GM18907 (cell line): ENCODE results near the gene NAP1L4.
"Not testable (repeated sequence)": the region's sequence is repeated elsewhere in the genome, so short reads cannot be mapped to it uniquely, and the experiment has no call there.

Source experiments
- ATAC-seq: cut with Tn5 transposase; IDR thresholded peaks from one replicate; pipeline ENCODE4 v1.9.1; 2021; ENCODE audit warnings: mild to moderate bottlenecking, moderate library complexity; ENCODE audit not compliant: unreplicated experiment

The NAP1L4 gene

DNA sequence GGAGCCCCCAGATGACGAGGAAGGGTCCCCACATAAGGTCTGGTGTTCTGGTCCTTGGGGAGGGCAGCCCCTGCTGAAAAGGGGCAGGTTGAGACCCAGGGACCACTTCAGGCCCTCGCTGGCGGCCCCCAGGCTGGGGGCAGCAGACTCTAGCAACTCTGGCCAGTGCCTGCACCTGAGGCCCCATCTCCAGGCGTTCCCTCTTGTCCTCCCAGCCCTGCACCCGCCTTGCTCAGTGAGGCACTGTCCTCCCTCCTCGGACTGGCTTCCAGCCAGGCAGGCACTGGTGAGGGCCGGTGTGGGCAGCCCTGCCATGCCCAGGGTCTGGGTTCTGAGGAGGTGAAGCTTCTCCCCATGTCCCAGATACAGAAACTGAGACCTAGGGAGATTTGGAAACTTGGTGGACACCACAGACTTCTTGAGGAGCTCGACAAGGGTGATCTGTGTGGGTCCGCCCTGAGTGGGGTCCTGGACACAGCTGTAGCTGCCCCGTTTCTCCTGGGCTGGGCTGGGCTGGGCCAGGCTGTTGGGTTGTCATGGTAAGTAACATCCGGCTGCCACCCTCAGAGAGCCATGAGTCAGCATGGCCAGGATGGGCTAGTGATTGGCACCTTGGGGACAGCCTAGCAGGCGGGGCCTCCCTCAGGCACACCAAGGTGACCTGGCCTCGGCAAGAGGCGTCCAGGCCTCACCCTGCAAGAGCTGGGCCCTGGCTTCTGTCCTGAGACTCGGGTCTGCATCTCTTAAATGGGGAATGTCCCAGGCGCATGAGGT lies 51.8 kb downstream of the NAP1L4 start:
- no peak for ATAC-seq

GRCh38 chr11:2938458-2939418 lies 53.4 kb downstream of the NAP1L4 start:
- not testable (repeated sequence) for ATAC-seq

DNA sequence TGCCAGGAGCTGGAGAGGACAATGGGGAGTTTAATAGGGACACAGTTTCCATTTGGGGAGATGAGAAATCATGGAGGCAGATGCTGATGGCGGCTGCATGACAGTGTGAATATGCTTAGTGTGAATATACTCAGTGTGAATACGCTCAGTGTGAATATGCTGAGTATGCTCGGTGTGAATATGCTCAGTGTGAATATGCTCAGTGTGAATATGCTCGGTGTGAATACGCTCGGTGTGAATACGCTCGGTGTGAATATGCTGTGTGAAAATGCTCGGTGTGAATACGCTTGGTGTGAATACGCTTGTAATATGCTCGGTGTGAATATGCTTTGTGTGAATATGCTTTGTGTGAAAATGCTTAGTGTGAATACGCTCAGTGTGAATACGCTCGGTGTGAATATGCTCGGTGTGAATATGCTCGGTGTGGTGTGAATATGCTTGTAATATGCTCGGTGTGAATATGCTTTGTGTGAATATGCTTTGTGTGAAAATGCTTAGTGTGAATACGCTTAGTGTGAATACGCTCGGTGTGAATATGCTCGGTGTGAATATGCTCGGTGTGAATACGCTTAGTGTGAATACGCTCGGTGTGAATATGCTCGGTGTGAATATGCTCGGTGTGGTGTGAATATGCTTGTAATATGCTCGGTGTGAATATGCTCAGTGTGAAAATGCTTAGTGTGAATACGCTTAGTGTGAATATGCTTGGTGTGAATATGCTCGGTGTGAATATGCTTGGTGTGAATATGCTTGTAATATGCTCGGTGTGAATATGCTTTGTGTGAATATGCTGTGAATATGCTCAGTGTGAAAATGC lies 54.3 kb downstream of the NAP1L4 start:
- not testable (repeated sequence) for ATAC-seq

DNA sequence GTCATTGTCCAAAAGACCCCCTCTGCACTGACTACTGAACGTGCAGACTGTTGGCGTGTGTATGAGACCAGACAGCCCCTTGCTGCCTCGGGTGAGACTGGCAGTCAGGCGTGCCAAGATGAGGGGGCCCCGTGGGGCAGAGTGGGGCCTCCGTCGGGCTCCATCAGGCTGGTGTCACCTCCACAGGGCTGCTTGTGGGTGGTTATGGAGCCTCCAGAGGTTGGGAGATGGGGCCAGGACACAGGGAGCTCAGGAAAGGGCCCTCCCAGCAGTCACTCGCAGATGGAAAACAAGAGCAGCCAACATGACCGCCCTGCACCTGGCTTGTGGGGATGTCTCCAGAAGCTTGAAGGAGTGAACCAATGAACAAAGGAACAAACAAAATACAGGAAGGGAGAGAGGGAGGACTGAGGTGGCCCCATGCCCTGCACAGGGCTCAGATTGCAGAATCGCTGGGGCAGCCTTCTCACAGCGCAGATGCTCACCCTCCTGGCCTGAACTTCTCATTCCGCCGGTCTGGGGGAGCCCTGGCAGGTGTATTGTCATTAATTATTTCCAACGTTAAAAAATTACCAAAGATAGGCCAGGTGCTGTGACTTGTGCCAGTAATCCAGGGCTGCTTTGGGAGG lies 57.4 kb downstream of the NAP1L4 start:
- no peak for ATAC-seq

DNA sequence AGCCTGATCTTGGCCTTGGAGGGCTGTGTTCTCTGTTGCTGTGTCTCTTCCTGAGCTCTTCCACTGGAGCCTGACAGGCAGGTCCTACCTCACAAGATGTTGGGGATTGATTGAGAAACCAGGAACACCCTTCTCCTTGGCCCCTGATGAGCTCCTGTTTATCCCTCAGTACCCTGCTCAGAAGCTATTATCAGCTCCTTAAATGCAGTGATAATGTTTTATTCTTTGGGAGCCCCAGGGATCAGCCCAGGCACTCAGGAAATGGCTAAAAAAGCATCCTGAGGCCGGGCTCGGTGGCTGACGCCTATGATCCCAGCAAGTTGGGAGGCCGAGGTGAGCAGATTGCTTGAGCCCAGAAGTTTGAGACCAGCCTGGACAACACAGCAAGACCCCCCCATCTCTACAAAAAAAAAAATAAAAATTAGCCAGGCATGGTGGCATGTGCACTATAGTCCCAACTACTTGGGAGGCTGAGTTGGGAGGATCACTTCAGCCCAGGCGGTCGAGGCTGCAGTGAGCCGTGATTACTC lies 58.0 kb downstream of the NAP1L4 start:
- ATAC-seq, result no peak

DNA sequence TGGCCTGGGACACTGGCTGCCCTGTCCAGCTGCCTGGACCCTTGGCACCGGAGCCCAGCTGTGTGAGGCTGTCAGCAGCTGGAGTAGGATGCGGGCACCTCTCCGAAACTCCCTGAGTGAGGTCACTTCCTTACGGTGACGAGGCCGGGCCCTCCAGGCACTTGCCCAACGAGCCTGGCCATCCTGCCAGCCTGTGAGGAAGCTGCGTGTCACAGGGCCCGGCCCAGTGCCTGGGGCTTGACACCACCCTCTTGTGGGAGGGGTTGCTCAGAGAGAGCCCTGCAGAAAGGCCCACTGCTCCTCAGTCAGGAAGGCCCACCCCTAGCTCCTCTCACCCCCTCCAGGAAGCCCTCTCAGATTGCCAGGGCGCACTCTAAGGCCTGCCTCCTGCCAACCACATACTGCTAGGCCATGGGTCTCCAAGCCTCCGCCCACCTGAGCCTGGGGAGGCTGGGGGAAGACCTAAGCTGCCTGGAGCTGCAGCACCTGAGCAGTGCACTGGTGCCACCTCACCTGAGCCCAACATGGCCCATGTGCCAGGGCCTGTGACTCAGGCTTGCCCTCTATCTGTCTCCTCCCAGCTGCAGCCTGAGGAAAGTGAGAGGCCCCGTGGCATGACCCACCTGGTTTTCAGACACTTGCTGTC lies 58.6 kb downstream of the NAP1L4 start:
- ATAC-seq, result peak; percentile 59

DNA sequence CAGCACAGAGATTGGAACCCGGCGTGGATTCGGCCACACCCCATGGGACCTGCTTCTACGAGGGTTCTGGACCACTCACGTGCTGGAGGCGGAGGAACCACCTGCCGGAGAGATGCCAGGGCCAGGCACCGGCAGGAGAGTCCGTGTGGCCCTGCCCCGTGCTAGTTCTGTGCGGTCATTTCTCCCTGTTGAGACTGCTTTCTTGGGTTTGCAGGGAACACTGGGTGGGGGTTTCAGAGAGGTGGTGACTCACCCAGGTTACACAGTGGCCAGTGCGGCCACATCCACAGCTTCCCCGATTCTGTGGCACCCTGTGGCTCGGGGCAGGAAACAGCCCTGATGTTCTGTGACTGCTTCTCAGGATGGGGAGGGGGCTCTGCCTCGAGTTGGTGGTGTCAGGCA lies 59.3 kb downstream of the NAP1L4 start:
- ATAC-seq, result no peak

- ATAC-seq, result no peak
Measured at GRCh38 chr11:2931771-2932738, 60.1 kb downstream of the NAP1L4 start.

DNA sequence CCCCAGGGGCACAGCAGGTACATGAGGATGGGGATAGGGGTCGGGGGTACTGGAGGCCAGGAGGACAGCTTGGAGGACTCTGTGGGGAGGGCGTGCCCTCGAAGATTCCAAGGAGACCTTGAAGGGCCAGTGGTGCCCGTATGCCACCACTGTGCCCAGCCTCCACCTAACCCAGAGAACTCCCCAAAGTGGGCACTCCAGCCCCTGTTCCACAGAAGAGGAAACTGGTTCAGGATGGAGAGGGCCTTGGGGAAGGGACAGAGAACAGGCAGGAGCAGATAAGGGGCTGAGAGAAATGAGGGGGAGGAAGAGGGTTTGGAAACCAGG lies 60.7 kb downstream of the NAP1L4 start:
- ATAC-seq, result no peak

GRCh38 chr11:2930704-2931419 lies 61.3 kb downstream of the NAP1L4 start:
- no peak for ATAC-seq

GRCh38 chr11:2929950-2930703 lies 62.0 kb downstream of the NAP1L4 start:
- ATAC-seq, result no peak

GRCh38 chr11:2929531-2929949 lies 62.6 kb downstream of the NAP1L4 start:
- ATAC-seq, result no peak

DNA sequence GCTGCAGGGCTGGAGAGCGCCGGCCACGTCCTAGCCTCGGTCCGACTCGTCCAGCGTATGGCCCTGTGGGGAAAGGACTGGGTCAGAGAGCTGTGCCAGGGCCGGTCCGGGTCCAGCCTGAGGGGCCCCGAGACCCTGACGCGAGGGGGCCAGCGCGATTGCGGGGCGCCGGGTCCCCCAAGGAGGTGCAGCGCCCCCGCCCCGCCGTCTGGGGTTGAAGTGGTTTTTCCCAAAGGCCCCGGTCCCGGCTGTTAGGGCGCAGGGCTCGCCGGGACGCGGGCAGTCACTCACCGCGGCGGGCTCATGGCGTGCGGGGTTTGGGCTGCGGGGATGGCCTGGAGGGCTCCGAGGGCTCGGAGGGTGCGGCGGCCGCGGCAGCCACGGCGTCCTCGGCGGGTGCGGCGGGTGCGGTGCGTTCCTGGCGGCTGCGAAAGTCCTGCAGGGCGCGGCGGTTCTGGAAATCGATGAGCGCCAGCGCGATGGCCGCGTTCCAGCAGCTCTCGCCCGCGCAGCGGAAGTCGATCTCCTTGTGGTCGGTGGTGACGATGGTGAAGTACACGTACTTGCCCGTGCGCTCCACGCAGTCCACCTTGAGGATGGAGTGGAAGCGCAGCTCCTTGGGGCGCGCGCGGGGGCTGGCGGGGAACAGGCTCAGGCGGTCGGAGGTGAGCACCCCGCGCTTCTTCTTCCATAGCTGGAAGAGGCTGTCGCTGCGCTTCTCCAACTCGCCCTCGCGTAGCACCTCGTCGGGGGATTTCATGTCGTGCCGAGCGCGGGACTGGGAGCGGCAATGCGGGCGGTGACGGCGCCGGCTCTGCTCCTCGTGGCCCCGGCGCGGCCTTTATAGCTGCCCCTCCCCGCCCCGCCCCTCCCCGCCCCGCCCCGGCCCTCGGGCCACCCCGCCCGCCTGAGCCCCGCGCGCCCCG lies 63.3 kb downstream of the NAP1L4 start, which contains the start of gene PHLDA2:
PHLDA2 (minus strand) TSS at position 816 of the 926 bp plus-strand sequence; CDS start at position 760, 56 bp downstream.
- ATAC-seq, result no peak

DNA sequence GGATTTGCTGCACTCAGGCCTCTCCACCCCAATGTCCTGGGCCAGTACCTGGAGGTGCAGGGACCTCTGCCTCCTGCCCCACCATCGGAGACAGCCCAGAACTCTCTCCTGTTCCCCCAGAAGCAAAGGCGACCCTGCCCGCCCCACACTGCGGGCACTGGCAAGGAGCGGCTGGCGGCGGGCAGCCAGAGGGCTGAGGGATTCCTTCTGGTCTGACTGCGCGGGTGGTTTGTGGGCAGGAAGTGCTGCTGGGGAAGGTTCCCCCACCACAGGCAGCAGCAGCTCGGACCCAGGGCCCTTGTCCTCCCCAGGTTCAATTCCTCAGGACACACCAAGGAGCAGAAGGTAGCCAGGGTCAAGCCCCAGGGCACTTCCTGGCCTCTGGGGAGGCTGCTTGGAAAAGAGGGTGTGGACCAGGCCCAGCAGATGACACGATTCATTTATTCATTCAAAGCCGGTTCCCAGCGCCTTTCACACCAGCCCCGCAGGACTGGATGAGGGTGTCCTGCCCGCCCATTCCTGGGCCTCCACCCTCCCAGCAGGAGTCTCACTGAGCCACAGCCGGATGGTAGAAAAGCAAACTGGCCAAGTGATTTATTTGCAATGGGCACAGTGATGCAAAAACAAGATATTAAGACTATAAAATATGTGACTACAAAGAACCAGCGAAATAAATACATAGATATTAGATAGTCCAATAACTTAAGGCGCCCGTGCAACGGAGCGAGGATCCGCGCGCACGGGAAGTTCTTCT lies 64.1 kb downstream of the NAP1L4 start:
- ATAC-seq, result no peak

DNA sequence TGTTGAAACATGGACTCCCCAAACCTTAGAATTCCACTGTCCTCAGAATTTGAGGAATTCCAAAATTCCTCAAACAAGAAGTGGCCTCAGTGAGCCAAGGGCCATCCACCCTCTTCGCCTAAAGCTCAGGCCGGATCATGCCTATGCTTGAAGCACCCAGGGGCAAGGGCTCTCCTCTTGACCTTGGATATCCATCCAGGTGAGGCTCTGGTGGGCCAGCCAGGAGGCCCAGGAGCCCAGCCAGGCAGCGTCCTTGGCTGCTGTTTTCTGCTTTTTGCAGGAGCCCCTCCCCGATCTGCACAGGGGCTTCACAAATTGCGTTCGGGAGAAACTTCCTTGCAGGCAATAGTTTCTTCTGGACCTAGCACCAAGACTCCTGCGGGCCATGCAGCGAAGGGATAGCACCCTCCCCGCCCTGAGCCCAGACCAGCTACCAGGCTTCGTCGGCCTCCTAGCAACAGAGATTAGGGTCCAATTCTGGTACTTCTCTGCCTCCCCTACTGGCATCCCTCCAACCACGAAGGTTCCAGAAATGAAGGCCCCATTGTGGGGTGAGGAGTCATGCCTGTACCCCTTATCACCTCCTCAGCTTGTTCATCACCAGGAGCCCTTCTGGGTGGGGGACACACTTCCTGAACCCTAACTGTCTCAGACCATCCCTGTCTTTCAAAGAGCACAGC lies 64.9 kb downstream of the NAP1L4 start:
- no peak for ATAC-seq
